Measurements from ENCODE around the gene TSC22D3. TPM values are rescaled to one million over a fixed set of nuclear protein-coding genes. Genes with fewer than 3 reads are reported as not detected.

The TSC22D3 gene
- total and polyA plus RNA-seq, 4 donors, result 117 to 447 (median 303) TPM

DNA sequence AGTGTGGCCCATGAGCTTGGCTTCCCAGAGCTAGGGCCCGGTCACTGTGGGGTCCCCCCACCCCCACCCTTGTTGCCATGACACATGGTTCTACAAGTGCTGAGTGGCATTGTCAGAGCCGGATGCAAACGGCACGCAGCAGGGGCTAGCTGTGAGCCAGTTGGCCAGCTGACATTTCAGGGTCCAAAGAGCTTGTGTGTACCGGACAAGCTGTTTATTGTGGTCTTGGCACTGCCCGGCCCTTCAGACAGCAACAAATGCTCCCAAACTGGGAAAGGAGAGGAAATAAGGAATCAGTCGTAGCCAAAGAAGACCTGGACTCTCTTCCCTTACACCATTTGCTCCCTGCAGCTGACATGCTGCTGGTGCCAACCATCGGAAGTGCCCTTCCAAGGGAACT, 36.8 kb downstream of the TSC22D3 start:
- H3K36me3 ChIP-seq (ENCODE audit: control insufficient read depth in 4 of 4, insufficient read depth in 4 of 4, low read length in 4 of 4), result no peaks in the 10 kb centered on the region
- ATAC-seq (ENCODE audit: insufficient read depth, low FRiP score) (no peak), DNase-seq (no peak)
- no peak overlapping the region for H3K4me3 ChIP-seq
- WGBS, 2 donors, result 76 to 83% methylated on average over 7 to 8 of the region's 8 CpGs
- peaks cover 0 to 2% (median 0%) of the 10 kb centered on the region in 4 donors for H3K9me3 ChIP-seq (ENCODE audit: control insufficient read depth in 4 of 4, insufficient read depth in 3 of 4, low read length in 3 of 4)
- no peak overlapping the region for H3K9ac ChIP-seq (ENCODE audit: insufficient read depth in 1 of 2, low read length in 2 of 2)
- peak overlapping the region; percentile 42 to 73 for H3K27ac ChIP-seq (ENCODE audit: low read depth in 1 of 2, low read length in 1 of 2)
- TF ChIP-seq, protein P1, sequence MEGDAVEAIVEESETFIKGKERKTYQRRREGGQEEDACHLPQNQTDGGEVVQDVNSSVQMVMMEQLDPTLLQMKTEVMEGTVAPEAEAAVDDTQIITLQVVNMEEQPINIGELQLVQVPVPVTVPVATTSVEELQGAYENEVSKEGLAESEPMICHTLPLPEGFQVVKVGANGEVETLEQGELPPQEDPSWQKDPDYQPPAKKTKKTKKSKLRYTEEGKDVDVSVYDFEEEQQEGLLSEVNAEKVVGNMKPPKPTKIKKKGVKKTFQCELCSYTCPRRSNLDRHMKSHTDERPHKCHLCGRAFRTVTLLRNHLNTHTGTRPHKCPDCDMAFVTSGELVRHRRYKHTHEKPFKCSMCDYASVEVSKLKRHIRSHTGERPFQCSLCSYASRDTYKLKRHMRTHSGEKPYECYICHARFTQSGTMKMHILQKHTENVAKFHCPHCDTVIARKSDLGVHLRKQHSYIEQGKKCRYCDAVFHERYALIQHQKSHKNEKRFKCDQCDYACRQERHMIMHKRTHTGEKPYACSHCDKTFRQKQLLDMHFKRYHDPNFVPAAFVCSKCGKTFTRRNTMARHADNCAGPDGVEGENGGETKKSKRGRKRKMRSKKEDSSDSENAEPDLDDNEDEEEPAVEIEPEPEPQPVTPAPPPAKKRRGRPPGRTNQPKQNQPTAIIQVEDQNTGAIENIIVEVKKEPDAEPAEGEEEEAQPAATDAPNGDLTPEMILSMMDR (IDR thresholded peaks at IDR 0.05; ENCODE audit: control extremely low read depth, extremely low read depth), result no peak
- H3K4me1 ChIP-seq (ENCODE audit: control insufficient read depth in 5 of 5, insufficient read depth in 5 of 5, low read length in 5 of 5), result peaks cover 5 to 38% (median 25%) of the 10 kb centered on the region in 5 donors
- peaks cover 0 to 11% (median 8%) of the 10 kb centered on the region in 3 donors for H3K27me3 ChIP-seq (ENCODE audit: control insufficient read depth in 3 of 3, insufficient read depth in 3 of 3, low read length in 2 of 3)

DNA sequence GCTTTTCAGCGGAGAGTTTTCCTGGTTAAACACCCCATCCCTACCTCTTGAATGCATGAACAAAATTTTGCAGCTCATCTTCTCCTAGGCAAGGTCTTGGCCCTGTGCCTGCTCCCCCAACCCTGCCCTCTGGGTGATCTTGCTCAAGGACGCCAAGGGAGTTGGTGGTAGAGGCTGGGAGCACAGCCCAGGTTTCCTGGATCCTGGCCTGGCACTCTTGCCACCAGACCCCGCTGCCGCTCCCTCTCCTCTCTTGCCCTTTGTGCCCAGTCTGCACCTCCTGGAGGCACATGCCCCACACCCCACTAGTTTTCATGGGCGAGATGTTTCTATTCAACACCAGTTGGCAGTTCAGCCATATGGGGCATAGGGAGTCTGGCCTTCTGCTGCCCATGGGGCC, 37.3 kb downstream of the TSC22D3 start:
- Histone ChIP-seq H3K27ac (ENCODE audit: low read depth in 1 of 2, low read length in 1 of 2) (peak overlapping the region; percentile 42 to 73), H3K36me3 (ENCODE audit: control insufficient read depth in 4 of 4, insufficient read depth in 4 of 4, low read length in 4 of 4) (no peaks in the 10 kb centered on the region), H3K27me3 (ENCODE audit: control insufficient read depth in 3 of 3, insufficient read depth in 3 of 3, low read length in 2 of 3) (peaks cover 0 to 11% (median 9%) of the 10 kb centered on the region in 3 donors), H3K4me1 (ENCODE audit: control insufficient read depth in 5 of 5, insufficient read depth in 5 of 5, low read length in 5 of 5) (peaks cover 4 to 41% (median 25%) of the 10 kb centered on the region in 5 donors), H3K4me3 (no peak overlapping the region), H3K9ac (ENCODE audit: insufficient read depth in 1 of 2, low read length in 2 of 2) (no peak overlapping the region), H3K9me3 (ENCODE audit: control insufficient read depth in 4 of 4, insufficient read depth in 3 of 4, low read length in 3 of 4) (peaks cover 0 to 2% (median 0%) of the 10 kb centered on the region in 4 donors)
- WGBS, 2 donors, result 81 to 95% methylated on average over 5 of the region's 5 CpGs
- DNase-seq (no peak), ATAC-seq (ENCODE audit: insufficient read depth, low FRiP score) (no peak)
- TF ChIP-seq, protein P1 (IDR thresholded peaks at IDR 0.05; ENCODE audit: control extremely low read depth, extremely low read depth), result no peak

DNA sequence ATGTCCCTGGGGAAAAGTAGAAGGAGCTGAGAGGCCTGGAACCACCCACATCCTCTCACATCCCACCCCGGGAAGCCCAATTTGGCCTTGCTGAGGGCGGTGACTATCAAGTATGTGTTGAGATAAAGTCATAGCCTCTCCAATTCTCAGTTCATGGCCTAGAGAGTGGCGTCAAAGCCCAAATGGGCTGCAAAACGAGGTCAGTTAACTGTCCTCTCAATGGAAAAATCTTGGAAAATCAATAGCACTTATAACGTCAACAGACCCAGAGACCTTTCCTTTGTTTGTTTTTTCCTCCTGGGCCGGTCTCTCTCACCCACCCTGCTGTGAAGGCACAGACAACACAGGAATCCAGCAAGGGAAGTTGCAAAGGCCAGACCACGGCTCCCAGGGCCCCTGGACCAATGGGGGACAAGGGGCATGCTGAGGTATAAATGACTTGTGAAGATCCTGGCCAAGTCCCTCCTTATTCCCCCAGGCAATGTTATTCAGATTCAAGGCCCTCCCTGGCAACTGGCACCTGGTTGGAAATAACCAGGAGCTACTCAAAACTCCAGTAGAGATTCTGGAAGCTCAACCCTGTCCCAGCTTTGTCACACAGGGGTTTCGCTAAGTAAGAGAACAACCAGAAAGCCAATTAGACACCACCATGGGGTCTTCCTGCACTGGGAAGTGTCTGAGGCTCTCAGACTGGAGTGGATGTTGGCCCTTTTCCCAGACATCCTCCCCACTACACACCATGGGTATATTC, 38.6 kb downstream of the TSC22D3 start:
- peak overlapping the region; percentile 25 to 77 for H3K27ac ChIP-seq (ENCODE audit: low read depth in 1 of 2, low read length in 1 of 2)
- no peaks in the 10 kb centered on the region for H3K36me3 ChIP-seq (ENCODE audit: control insufficient read depth in 4 of 4, insufficient read depth in 4 of 4, low read length in 4 of 4)
- DNase-seq (no peak), ATAC-seq (ENCODE audit: insufficient read depth, low FRiP score) (no peak)
- TF ChIP-seq, protein P1 (IDR thresholded peaks at IDR 0.05; ENCODE audit: control extremely low read depth, extremely low read depth), result no peak
- peaks cover 0 to 13% (median 11%) of the 10 kb centered on the region in 3 donors for H3K27me3 ChIP-seq (ENCODE audit: control insufficient read depth in 3 of 3, insufficient read depth in 3 of 3, low read length in 2 of 3)
- H3K9ac ChIP-seq (ENCODE audit: insufficient read depth in 1 of 2, low read length in 2 of 2), result no peak overlapping the region
- peaks cover 0 to 31% (median 21%) of the 10 kb centered on the region in 5 donors for H3K4me1 ChIP-seq (ENCODE audit: control insufficient read depth in 5 of 5, insufficient read depth in 5 of 5, low read length in 5 of 5)
- peaks cover 0 to 2% (median 0%) of the 10 kb centered on the region in 4 donors for H3K9me3 ChIP-seq (ENCODE audit: control insufficient read depth in 4 of 4, insufficient read depth in 3 of 4, low read length in 3 of 4)
- WGBS, 2 donors, result 55 to 58% methylated on average over 8 of the region's 8 CpGs
- no peak overlapping the region for H3K4me3 ChIP-seq
